HepG2 (cell line): ENCODE data around the gene SYNE1. TPM values are rescaled to one million over a fixed set of nuclear protein-coding genes. Genes with fewer than 3 reads are reported as not detected.

Experiments
- E2F1 ChIP-seq: sonication (generic); formaldehyde crosslinking; IDR thresholded peaks from 2 replicates; pipeline ENCODE4 v1.5.0; 2020; ENCODE audit warnings: missing genetic modification reagents
- ISL2 ChIP-seq: sonication (generic); formaldehyde crosslinking; IDR thresholded peaks from 2 replicates; pipeline ENCODE4 v1.5.0; 2020; ENCODE audit warnings: missing genetic modification reagents
- MED1 ChIP-seq: sonication (generic); formaldehyde crosslinking; IDR thresholded peaks from 2 replicates; pipeline ENCODE4 v1.4.0; 2020; ENCODE audit warnings: missing genetic modification reagents
- SCMH1 ChIP-seq: sonication (generic); formaldehyde crosslinking; IDR thresholded peaks from 2 replicates; pipeline ENCODE4 v1.9.0; 2021; ENCODE audit warnings: missing genetic modification reagents, mild to moderate bottlenecking, borderline replicate concordance
- STAT5B ChIP-seq: sonication (generic); formaldehyde crosslinking; IDR thresholded peaks from 2 replicates; pipeline ENCODE4 v1.4.0; 2020; ENCODE audit warnings: missing genetic modification reagents
- TEAD2 ChIP-seq: sonication (generic); formaldehyde crosslinking; IDR thresholded peaks from 2 replicates; pipeline ENCODE4 v1.9.0; 2021; ENCODE audit warnings: missing genetic modification reagents
- TFDP2 ChIP-seq: sonication (generic); formaldehyde crosslinking; IDR thresholded peaks from 2 replicates; pipeline ENCODE4 v1.4.0; 2020; ENCODE audit warnings: missing genetic modification reagents
- ZBTB21 ChIP-seq: sonication (generic); formaldehyde crosslinking; IDR thresholded peaks from 2 replicates; pipeline ENCODE4 v1.4.0; 2020; ENCODE audit warnings: missing genetic modification reagents
- ZNF468 ChIP-seq: sonication (generic); formaldehyde crosslinking; IDR thresholded peaks from 2 replicates; pipeline ENCODE4 v1.8.0; 2022; ENCODE audit warnings: mild to moderate bottlenecking, moderate library complexity, missing genetic modification reagents
- ZNF598 ChIP-seq: sonication (generic); formaldehyde crosslinking; IDR thresholded peaks from 2 replicates; pipeline ENCODE4 v1.5.1; 2020; ENCODE audit warnings: mild to moderate bottlenecking, missing genetic modification reagents, borderline replicate concordance
- ZNF770 ChIP-seq: sonication (generic); formaldehyde crosslinking; IDR thresholded peaks from 2 replicates; pipeline ENCODE4 v1.5.0; 2020; ENCODE audit warnings: mild to moderate bottlenecking, missing genetic modification reagents
- polyA plus RNA-seq, 8 experiments: library from polyadenylated mRNA; depleted of rRNA in 3 of 8; stranded (reverse) in 7 of 8; unstranded in 1 of 8; fragments of >200 nt; fragmentation: Illumina TruSeq in 4 of 8; extraction: Trizol in 4 of 8; gene quantifications; 2 replicates each; pipeline versions ENCODE4 v1.2.1 to v1.2.3, GENCODE V29; 2011 to 2016; ENCODE audit warnings: low read depth in 4 of 8, missing spikeins in 1 of 8, mixed read lengths in 1 of 8; ENCODE audit not compliant: insufficient read depth in 1 of 8
- total RNA-seq, 5 experiments: library from RNA; depleted of rRNA; stranded (reverse); fragments of >200 nt; fragmentation: Illumina TruSeq; extraction: Trizol; gene quantifications; 2 replicates each; pipeline ENCODE4 v1.2.3, GENCODE V29; 2016; ENCODE audit warnings: low read depth in 1 of 5
- TF ChIP-seq, protein P1 (sequence below): sonication (generic); formaldehyde crosslinking; IDR thresholded peaks from 2 replicates; pipeline ENCODE4 v1.5.0; 2020; ENCODE audit warnings: missing genetic modification reagents

Gene SYNE1
- total and polyA plus RNA-seq, 2 of the 13 experiments (the other 11 are each of a cell fraction or from before 2014, with no cell fraction given), result 5.5 to 15.9 TPM

DNA sequence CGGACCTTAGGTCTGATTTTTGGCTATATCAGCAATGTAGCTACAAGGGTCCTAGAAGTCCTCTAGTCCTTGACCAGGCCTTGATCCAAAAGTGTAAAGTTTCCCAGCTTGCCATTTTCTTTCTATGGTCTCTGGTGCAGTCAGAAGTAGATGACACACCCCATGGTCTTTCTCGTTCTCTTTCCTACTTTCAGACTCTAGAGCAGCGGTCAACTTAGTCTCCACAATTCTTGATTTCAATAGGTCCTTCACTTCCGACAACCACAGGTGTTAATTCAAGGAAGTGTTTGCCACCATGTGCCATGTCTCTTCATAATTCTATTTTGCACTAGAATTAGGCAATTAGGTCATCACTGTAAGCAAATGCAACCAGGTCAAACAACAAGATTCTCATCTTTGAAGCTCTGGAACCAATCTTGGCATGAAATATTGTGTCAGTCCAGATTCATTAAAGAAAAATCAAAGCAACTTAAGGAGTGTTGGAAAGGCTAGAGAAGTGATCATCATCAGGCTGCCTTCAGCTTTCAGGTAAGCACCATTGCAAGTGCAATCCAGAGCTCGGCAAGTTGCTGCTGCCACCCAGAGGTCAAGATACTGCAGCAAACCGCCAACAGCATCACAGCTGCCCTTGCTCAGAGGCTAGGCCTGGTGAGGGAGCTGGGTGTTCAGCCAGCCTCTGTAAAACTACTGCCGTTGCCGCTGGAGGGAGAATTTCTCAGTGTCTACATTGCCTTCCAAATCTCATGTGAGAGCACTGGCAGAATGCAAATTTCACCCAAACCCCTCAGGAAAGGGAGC, 5.6 kb upstream of the SYNE1 start (continued):
- TF ChIP-seq ZNF468 (CRISPR knock-in tag), result no peak
- 0 out of 2 replicates have a peak, but pooled peaks have one; percentile 20 for TF ChIP-seq TFDP2 (CRISPR knock-in tag)
- no peak for TF ChIP-seq SCMH1 (CRISPR knock-in tag)
- TF ChIP-seq TEAD2 (CRISPR knock-in tag), result no peak
- TF ChIP-seq MED1 (CRISPR knock-in tag), result no peak
- no peak for TF ChIP-seq ZNF770
- no peak for TF ChIP-seq ISL2 (CRISPR knock-in tag)
- TF ChIP-seq ZBTB21 (CRISPR knock-in tag), result no peak
- no peak for TF ChIP-seq E2F1 (CRISPR knock-in tag)
- TF ChIP-seq ZNF598 (CRISPR knock-in tag), result 0 out of 2 replicates have a peak, but pooled peaks have one; percentile 47
- TF ChIP-seq STAT5B (CRISPR knock-in tag), result no peak
- TF ChIP-seq, protein P1, sequence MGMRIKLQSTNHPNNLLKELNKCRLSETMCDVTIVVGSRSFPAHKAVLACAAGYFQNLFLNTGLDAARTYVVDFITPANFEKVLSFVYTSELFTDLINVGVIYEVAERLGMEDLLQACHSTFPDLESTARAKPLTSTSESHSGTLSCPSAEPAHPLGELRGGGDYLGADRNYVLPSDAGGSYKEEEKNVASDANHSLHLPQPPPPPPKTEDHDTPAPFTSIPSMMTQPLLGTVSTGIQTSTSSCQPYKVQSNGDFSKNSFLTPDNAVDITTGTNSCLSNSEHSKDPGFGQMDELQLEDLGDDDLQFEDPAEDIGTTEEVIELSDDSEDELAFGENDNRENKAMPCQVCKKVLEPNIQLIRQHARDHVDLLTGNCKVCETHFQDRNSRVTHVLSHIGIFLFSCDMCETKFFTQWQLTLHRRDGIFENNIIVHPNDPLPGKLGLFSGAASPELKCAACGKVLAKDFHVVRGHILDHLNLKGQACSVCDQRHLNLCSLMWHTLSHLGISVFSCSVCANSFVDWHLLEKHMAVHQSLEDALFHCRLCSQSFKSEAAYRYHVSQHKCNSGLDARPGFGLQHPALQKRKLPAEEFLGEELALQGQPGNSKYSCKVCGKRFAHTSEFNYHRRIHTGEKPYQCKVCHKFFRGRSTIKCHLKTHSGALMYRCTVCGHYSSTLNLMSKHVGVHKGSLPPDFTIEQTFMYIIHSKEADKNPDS (CRISPR knock-in tag), result no peak
